Thyroid gland (tissue), 4 donors: ENCODE measurements around the gene SUSD4.

Experiments used
- CTCF ChIP-seq, 6 experiments: fragments of 200-600 bp in 3 of 6; fragments of 450-650 bp in 3 of 6; sonication (generic) in 3 of 6; IDR thresholded peaks; one replicate each; pipeline ENCODE4 v1.5.1; 2016 to 2019; ENCODE audit warnings: antibody characterized with exemption in 6 of 6, mild to moderate bottlenecking in 2 of 6, inconsistent platforms in 1 of 6, moderate library complexity in 1 of 6
- POLR2A ChIP-seq, 2 donors: fragments of 450-650 bp; IDR thresholded peaks; one replicate each; pipeline ENCODE4 v1.6.1; 2017; ENCODE audit warnings: antibody characterized with exemption in 2 of 2, mild to moderate bottlenecking in 2 of 2, moderate library complexity in 1 of 2

- TF ChIP-seq CTCF (IDR thresholded peaks at IDR 0.05) (no peak), POLR2A (IDR thresholded peaks at IDR 0.05) (no peak)
These were observed 119.4 kb downstream of the SUSD4 start for GRCh38 chr1:223244366-223245103.
